GM12873 (cell line): ENCODE data around the gene PRMT1.

ENCODE experiments used
- CTCF ChIP-seq: IDR thresholded peaks from 2 replicates; pipeline ENCODE4 v1.5.1; 2012; ENCODE audit warnings: low read depth, mild to moderate bottlenecking, moderate library complexity, low read length, control low read depth; ENCODE audit not compliant: insufficient read depth; ENCODE audit errors: missing control alignments

Gene PRMT1

GRCh38 chr19:49666120-49666444 lies 11.0 kb upstream of the PRMT1 start:
- no peak for TF ChIP-seq CTCF

GRCh38 chr19:49667473-49667872 lies 9.6 kb upstream of the PRMT1 start:
- TF ChIP-seq CTCF = no peak

GRCh38 chr19:49669516-49669915 lies 7.6 kb upstream of the PRMT1 start:
- TF ChIP-seq CTCF = no peak

- TF ChIP-seq CTCF = peak; percentile 98
Measured at GRCh38 chr19:49672131-49672919, 4.7 kb upstream of the PRMT1 start.

- no peak for TF ChIP-seq CTCF
Measured at GRCh38 chr19:49676136-49676783, 811 bp upstream of the PRMT1 start.

GRCh38 chr19:49676784-49677230 lies 264 bp upstream of the PRMT1 start:
- no peak for TF ChIP-seq CTCF

- TF ChIP-seq CTCF = peak; percentile 70
Measured at GRCh38 chr19:49677901-49678674, 1.0 kb downstream of the PRMT1 start.
